LNCaP clone FGC (cell line): ENCODE data around the gene P3H2.
"Not testable (repeated sequence)": the region's sequence is repeated elsewhere in the genome, so short reads cannot be mapped to it uniquely, and the experiment has no call there.

ENCODE experiments used
- DNase-seq: peaks from one replicate; pipeline ENCODE4 v3.0.0-alpha.2; 2011; ENCODE audit warnings: low read depth
- H3K4me3 ChIP-seq: 2 replicates; pipeline ENCODE4 v1.5.1; 2011; ENCODE audit warnings: mild to moderate bottlenecking, low read depth, low read length, control low read depth
- CTCF ChIP-seq: IDR thresholded peaks from 2 replicates; pipeline ENCODE4 v1.5.1; 2012; ENCODE audit warnings: mild to moderate bottlenecking; ENCODE audit not compliant: control insufficient read depth, insufficient read depth; ENCODE audit errors: extremely low read depth

Gene P3H2

GRCh38 chr3:190120269-190121060 lies at the start of gene P3H2:
Gene P3H2, minus strand, starts transcription at chr3:190120897. Its CDS starts 166 bp downstream, at chr3:190120731.
- peak within 1 kb of the TSS; percentile 57 for H3K4me3 ChIP-seq
- TF ChIP-seq CTCF = peak; percentile 63
- peak; percentile 56 for DNase-seq

GRCh38 chr3:190169877-190170276 lies 49.2 kb upstream of the P3H2 start:
- no peak for DNase-seq
- no peak overlapping the region for H3K4me3 ChIP-seq
- TF ChIP-seq CTCF = no peak

- no peak for TF ChIP-seq CTCF
- DNase-seq = no peak
- H3K4me3 ChIP-seq = no peak overlapping the region
Observed at GRCh38 chr3:190169243-190169642, 48.5 kb upstream of the P3H2 start.

GRCh38 chr3:190167936-190168680 lies 47.4 kb upstream of the P3H2 start:
- DNase-seq = no peak
- H3K4me3 ChIP-seq = no peak overlapping the region
- no peak for TF ChIP-seq CTCF

GRCh38 chr3:190166948-190167347 lies 46.3 kb upstream of the P3H2 start:
- no peak for TF ChIP-seq CTCF
- DNase-seq = no peak
- H3K4me3 ChIP-seq = no peak overlapping the region

- TF ChIP-seq CTCF = no peak
- no peak for DNase-seq
- no peak overlapping the region for H3K4me3 ChIP-seq
Observed at GRCh38 chr3:190165253-190165652, 44.6 kb upstream of the P3H2 start.

- H3K4me3 ChIP-seq, DNase-seq: not testable (repeated sequence)
Observed at GRCh38 chr3:190162013-190162412, 41.3 kb upstream of the P3H2 start.
